Activated CD8-positive, alpha-beta memory T cell treated with anti-CD3 and anti-CD28 coated beads for 1 hour (primary cell): ENCODE measurements around the gene ZFP62.
A peak's percentile ranks its signal among the peaks of the same experiment; 100 is the strongest.

Source experiments
- DNase-seq, 2 donors: peaks; one replicate each; pipeline ENCODE4 v3.0.0-alpha.2; 2020; ENCODE audit warnings: low read depth in 1 of 2; ENCODE audit errors: extremely low read depth in 1 of 2

ZFP62 gene

GRCh38 chr5:180811623-180812124 lies 49.4 kb downstream of the ZFP62 start:
- DNase-seq: no peak

- no peak for DNase-seq
Measured at GRCh38 chr5:180810959-180811622, 50.0 kb downstream of the ZFP62 start.

- DNase-seq: peak; percentile 86 to 92
Measured at GRCh38 chr5:180810210-180810958, 50.7 kb downstream of the ZFP62 start.

GRCh38 chr5:180809403-180810209 lies 51.5 kb downstream of the ZFP62 start:
- peak; percentile 67 for DNase-seq

GRCh38 chr5:180808461-180809000 lies 52.5 kb downstream of the ZFP62 start:
- no peak for DNase-seq

- no peak for DNase-seq
Measured at GRCh38 chr5:180807654-180808414, 53.2 kb downstream of the ZFP62 start.

- no peak for DNase-seq
Measured at GRCh38 chr5:180807046-180807445, 54.0 kb downstream of the ZFP62 start.

- no peak for DNase-seq
Measured at GRCh38 chr5:180806351-180807011, 54.6 kb downstream of the ZFP62 start.

GRCh38 chr5:180804129-180804618 lies 56.9 kb downstream of the ZFP62 start:
- no peak for DNase-seq

- DNase-seq: peak; percentile 53 to 72
Measured at GRCh38 chr5:180803181-180804128, 57.6 kb downstream of the ZFP62 start.

- DNase-seq: peak in 1 of 2 donors; percentile 78
Measured at GRCh38 chr5:180802325-180803180, 58.5 kb downstream of the ZFP62 start, which contains the start of gene MGAT1. MGAT1 (minus strand) TSS chr5:180802806; CDS start chr5:180792971, 9,835 bp downstream.

- DNase-seq: no peak
Measured at GRCh38 chr5:180801596-180802324, 59.3 kb downstream of the ZFP62 start.

GRCh38 chr5:180799902-180800801 lies 60.9 kb downstream of the ZFP62 start:
- no peak for DNase-seq

- DNase-seq: no peak
Measured at GRCh38 chr5:180799194-180799593, 61.9 kb downstream of the ZFP62 start.

- no peak for DNase-seq
Measured at GRCh38 chr5:180798193-180798592, 62.9 kb downstream of the ZFP62 start.
